GM19372 (cell line): ENCODE data around the gene CDCA7L.

Source experiments
- ATAC-seq: cut with Tn5 transposase; IDR thresholded peaks from one replicate; pipeline ENCODE4 v1.9.1; 2021; ENCODE audit warnings: mild to moderate bottlenecking, low read depth, moderate library complexity; ENCODE audit not compliant: unreplicated experiment

Gene CDCA7L, protein sequence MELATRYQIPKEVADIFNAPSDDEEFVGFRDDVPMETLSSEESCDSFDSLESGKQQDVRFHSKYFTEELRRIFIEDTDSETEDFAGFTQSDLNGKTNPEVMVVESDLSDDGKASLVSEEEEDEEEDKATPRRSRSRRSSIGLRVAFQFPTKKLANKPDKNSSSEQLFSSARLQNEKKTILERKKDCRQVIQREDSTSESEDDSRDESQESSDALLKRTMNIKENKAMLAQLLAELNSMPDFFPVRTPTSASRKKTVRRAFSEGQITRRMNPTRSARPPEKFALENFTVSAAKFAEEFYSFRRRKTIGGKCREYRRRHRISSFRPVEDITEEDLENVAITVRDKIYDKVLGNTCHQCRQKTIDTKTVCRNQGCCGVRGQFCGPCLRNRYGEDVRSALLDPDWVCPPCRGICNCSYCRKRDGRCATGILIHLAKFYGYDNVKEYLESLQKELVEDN

DNA sequence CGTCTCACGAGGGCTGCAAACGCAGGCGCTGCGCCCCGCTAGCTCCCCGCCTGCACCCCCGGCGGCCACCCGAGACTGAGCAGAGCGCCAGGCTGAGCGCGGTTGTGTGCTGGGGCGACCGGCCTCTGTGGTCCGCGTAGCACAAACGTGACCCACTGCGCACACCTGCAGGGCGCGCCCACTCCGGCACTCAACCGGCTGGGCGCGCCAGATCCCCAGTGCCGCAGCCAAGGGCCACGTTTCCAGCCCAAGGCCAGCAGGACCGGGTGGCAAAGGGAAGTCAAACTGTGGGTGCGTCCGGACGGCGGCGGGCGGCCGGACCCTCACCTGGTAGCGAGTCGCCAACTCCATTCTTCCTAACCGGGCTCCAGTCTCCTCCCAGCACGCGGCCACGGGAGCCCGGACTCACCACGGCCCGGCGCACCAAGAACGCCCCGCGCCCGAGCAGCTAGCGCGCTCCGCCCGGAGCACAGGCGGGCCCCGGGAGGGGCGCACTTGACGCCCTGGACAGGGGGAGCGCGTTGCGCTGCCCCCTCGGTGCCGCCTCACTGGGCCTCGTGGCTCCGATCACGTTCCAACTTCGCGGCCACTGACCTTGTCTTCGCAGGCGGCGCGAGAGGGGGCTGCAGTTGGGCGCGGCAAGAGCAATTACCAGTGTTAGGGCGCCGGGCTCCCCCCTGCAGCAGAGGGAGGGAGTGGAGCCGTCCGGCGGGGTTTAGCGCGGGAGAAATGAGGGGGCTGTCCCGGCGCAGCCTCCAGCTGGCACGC is at the start of gene CDCA7L:
Gene CDCA7L (minus strand): TSS at position 446 of the 768 bp plus-strand sequence. CDS start 95 bp downstream, at position 351.
- ATAC-seq = peak; percentile 81

DNA sequence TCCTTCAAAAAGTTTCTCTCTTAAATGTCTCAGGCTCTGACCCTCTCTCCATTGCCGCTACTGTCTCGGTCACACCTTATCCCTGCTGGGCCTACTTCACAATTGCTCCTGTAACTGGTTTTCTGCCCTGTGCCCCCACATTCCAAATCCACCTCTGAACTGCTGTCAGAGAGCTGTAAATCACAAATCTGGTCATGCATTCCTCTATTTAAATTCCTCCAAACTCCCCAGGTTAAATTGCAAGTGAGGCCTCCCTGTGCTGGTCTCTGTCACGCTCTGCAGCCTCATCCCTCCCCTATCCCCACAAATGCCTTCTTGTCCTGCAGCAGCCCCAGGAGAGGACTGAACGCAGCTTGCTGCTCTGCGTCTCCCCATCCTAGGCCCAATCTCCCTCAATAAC is 40.4 kb upstream of the CDCA7L start:
- ATAC-seq = no peak

DNA sequence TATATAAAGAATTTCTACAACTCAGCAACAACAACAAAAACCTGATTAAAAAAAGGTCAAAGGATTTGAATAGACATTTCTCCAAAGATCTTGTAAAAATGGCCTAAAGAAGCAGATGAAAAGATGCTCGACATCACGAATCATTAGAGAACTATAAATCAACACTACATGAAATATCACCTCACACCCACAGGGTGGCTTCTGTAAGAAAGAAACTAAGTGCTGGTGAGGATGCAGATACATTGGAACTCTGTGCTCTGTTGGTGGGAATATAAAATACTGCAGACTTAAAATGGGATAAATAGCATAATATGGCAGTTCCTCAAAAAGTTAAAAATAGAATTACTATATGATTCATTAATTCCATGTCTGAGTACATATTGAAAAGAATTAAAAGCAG is 38.3 kb upstream of the CDCA7L start:
- ATAC-seq = no peak

DNA sequence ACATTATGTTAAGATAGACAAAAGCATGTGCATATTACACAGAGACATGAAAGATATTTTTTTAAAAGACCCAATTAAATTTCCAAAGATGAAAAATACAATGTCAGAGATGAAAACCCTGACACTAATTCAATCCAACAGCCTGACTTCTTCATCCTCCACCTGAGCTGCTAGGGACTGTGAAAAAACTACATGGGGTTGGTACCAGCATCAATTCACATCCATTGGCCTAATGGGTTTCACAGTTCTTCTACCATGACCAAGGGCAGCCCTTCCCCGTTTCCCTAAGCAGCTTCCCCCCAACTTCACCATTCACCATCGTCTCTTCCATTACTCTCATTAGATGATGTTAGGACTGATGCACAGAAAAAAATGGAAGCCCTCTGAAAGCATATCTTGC is 37.4 kb upstream of the CDCA7L start:
- no peak for ATAC-seq

DNA sequence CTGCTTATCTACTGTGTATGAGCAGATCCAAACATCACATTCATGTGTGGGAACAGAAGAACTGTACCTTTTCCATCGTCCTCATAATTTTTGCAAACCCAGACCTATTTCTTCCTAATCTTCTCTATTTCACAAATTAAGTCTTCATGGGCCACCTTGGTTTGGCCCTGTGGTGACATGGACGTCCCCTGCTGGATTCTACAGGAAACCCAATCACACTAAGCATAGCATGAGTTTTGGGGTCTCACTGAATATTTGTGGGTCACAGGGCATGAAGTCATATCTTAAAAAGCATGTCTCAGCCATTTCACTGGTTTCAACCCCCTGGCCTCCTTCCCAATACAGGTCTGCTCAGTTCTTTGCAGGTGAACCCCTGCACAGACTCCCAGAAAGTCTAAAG is 35.8 kb upstream of the CDCA7L start:
- no peak for ATAC-seq

DNA sequence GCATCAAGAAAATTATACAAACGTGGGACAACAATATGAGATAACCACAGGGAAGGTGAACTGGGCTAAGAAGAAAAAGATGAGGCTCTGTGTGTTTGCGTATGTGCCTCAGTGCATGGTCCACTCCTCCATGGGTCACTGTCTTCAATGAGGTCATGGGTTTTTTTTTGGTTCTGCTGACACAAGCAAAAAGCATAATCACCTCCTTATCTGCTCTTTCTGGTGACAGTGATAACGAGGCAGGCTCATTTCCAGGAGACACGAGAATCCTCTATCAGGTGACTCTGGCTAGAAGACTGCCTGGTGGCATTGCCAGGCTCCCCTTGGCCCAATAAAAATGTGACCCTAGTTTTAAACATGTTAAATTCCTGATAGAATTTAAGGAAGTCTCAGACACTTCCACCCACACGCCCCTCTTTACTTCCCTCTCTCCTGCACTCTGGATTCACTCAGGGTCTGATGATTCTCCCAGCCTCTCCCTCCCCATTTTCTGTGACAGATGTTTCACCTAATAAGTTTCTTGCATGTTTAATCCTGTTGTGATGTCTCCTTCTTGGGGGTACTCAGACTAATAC is 35.3 kb upstream of the CDCA7L start:
- ATAC-seq = no peak

DNA sequence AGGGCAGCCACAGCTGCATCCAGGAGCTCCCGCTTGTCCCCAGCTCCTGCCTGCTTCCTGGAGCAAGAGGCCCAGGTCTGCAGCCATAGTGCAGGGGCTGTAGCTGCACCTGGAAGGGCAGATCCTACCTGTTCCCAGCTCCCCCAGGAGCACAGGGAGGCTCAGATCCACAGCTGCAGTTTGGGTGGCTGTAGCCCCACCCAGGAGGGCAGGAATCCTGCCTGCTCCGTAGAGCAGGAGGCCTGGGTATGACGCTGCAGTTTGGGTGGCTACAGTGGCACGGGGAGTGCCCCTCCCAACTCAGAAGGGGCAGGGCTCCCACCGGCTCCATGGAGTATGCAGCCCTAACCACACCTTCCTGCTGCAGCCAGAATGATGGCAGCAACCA is 26.7 kb upstream of the CDCA7L start:
- ATAC-seq = no peak

DNA sequence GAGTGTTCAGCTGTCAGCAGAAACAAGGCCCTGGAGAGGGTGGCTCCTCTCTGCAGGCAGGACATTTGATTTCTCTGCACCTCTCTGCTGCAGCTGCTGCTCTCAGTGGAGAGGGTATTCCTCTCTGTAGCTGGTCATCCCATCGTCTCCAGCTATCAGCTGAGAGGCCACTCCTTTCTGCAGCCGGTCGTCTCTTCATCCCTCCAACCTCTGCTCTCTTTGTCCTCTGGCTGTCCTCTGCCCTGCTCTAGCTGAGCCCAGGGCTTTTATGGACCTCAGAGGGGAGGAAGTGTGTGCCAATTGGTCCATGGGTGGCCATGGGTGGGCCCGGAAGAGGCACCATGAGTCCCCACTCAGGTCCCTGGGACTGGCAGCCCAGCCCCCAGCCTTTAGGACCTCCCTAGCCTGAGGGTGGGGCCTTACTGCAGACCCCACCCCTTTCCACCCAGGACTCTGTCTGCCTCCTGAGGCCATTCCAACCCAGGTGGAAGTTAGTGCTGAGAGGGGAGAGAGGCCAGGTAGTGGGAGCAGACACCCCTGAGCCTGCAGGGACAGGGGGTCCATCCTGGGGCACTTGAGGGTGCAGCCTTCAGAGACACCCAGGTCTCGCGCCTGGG is 26.2 kb upstream of the CDCA7L start:
- ATAC-seq = no peak

DNA sequence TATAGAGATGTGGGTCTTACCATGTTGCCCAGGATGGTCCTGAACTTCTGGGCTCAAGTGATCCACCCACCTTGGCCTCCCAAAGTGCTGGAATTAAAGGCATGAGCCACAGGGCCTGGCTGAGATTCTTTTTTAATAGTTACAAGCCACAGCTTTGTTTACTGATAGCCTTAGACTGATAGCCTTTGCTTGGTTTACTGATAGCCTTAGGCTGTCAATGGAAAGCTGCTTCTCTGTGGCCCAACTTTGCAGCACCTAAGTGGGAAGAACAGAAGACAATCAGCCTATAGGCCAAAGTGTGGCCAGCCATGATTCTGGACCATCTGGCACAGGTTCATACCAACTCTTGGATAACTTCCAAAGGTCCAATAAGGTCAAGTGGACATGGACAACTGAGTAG is 24.1 kb upstream of the CDCA7L start:
- ATAC-seq = no peak

DNA sequence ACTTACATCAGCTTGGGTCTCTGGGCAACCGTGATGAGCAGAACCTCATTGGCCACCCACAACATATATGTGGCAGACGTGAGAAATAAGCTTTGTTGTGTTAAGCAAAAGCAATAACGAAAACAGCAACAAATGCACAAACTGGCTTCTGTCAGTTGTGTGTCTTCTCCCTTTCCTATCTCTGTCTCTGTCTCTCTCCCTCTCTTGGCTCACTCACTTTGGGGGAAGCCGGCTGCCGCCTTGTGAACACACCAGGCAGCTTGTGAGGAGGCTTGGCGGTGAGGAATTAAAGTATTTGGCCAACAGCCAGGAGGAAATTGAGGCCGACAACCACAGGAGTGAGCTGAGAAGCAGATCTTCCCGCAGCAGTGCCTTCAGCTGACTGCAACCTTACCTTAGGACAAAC is 21.9 kb upstream of the CDCA7L start:
- no peak for ATAC-seq

DNA sequence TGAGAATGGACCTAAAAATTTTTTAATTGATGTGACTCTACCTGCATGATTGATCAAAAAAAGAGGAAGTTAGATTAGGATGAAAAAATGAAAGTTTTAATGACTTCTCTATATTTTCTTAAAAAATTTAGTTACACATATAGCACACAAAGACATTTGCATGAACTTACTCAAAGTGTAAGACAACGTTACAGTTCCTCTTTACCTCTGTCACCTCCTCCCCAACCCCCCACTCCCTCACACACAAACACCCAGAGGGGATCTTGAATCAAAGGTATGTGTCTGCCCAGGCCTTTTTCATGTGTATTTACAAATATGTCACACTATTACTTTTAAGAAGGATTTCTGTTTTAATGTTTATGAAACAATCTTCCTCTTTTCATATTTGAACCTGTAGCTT is 20.6 kb upstream of the CDCA7L start:
- ATAC-seq = peak; percentile 88

DNA sequence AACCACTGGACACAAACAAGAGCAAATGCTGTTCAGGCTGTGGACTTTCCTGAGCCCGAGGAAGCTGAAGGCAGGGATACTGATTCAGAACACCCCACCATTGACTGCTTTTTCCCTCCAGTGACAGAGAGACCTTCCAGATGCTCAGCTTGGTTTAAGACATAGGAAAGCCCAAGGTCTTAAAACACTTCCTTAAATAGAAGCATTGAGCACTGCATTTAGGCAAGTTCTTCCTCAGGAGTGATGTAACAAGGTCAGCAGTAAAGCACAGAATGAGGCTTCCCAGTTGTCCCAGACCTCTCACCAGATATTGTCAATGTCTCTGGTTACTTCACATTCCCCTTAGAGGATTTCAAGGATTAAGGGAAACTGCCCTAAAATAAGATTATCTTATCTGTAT is 19.6 kb upstream of the CDCA7L start:
- no peak for ATAC-seq

DNA sequence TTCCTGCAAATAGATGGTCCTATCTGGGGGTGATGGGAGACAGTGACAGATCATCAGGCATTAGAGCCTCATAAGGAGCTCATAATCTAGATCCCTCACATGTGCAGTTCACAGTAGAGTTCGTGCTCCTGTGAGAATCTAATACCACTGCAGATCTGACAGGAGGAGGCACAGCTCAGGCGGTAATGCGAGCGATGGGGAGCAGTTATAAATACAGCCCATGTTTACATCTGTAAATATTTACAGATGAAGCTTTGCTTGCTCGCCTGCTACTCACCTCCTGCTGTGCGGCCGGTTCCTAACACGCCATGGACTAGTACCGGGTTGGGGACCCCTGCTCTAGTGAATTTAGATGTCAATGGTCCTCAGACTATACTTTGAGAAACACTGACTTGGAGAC is 17.0 kb upstream of the CDCA7L start:
- ATAC-seq = no peak

DNA sequence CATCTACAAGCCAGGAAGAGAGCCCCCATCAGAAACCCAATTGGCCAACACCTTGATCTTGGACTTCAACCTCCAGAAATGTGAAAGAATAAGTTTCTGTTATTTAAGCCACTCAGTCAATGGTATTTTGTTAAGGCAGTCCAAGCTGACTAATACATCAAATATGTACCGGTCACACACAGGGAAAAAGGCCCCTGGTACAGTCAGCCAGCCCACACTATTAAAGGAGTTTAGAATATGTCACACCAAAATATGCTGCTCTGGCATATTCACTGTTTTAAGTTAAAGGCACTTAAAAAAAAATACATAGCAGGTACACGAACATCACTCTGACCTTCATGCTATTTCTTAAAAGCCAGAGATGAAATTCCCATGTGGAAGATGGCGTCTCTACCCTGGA is 15.2 kb upstream of the CDCA7L start:
- ATAC-seq = no peak

DNA sequence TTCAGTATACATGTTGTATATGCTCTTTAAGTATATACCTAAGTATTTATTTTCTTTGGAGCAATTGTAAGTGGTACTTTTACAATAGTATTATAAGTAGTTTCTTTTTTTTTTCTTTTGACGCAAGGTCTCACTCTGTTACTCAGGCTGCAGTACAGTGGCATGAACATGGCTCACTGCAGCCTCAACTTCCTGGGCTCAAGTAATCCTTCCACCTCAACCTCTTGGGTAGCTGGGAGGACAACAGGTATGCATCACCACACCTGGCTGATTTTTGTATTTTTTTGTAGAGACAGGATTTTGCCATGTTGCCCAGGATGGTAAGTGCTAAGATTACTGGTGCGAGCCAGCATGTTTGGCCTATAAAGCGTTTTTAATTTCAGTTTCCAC is 13.7 kb upstream of the CDCA7L start:
- ATAC-seq = no peak

DNA sequence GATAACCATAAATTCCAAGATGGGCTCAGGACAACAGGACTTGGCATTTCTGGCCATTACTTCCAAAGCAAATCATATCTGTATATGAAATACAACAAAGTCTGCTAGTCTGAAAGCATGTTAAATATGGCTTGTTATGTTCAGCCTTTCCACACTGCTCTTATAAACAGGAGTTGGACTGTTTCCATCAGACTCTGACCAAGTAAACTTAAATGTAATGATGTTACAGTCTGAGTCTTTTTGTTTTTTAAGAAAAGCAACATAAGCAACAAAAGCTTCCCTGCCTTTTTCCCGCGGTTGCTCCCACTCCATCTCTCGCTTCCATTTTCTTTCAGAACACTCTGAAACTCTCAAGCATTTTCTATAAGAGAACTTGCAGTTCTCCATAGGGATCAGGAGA is 8.1 kb upstream of the CDCA7L start:
- no peak for ATAC-seq

DNA sequence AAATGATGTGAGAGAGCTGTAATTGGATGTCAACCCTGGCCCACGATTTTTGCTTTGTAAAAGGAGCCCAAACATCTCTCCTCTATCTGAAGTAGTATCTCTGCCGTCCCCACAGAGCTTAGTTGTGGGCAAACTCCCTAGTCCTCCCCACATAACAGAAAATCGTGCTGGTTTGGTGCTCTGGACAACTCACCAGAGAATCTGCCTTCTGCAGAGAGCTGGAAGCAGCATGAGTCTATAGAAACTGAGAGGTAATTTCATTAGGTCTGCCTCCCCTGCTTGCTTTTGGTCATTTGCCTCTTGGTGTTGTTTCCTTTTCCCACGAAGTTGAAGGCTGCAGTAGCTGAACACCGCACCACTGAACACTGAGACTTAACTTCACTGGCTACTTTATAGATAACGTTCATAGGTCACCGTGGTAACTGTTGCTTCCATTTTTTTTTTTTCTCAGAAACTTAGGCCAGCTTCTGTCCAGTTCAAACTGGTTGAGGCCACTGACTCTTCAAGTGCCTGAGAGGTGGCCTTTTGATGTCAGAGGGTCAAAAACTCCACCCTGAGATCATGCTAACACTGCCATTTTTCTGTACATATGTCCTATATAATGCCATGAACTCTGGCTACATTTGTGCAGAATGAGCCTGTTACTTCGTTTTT is 3.3 kb upstream of the CDCA7L start:
- no peak for ATAC-seq

DNA sequence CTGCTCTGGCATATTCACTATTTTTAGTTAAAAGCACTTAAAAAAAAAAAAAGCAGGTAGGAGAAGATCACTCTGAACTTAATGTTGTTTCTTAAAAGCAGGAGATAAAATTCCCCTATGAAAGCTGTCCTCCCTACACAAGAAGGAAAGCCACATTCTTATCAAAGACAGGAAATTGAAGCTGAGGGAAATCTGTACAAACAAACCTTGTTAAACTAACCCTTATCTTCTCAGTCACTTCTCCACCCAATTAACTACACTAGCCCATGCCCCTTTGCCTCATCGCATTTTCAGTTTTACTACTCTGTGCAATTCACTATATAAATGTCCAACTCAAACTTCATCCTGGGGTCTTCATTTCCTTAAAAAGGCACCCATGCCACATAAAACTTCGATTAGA is 2.7 kb upstream of the CDCA7L start:
- ATAC-seq = no peak

DNA sequence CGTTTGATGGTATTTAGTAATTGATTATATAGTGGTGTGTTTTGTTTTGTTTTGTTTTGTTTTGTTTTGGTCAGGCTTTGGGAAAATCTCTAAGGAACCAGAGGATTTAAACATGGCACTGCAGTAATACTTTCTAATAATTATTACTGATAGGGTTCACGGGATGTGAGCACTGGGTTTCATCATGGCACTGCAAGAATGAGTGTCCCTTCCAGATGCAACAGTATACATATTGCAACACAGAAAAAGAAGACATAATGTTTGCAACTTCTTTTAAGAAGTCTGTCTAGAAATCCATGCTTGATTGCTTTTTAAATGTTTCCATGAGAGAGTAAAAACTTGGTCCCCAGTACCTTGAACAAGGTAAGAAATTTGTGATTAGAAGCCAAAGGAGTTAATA is 2.2 kb upstream of the CDCA7L start:
- ATAC-seq = no peak

DNA sequence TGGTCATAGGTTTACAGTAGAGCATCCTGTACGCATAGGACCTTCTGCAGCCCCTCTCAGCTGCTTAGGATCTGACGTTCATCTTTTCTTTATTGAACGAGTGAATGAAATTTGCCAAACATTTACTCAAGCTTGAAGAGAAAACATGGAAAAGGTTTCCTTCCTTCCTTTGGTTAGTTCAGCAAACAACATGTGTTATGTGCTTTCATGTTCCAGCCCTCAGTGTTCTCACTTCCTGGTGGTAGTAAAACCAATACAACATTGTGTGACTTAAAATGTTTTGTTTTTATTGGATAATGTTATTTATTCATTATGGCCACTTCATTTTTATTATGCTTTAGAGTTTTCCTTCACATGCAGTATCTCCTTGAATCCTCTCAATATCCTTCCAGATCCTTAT is 1.4 kb upstream of the CDCA7L start:
- ATAC-seq = no peak
